ENCODE results near the gene GPR139.

DNA sequence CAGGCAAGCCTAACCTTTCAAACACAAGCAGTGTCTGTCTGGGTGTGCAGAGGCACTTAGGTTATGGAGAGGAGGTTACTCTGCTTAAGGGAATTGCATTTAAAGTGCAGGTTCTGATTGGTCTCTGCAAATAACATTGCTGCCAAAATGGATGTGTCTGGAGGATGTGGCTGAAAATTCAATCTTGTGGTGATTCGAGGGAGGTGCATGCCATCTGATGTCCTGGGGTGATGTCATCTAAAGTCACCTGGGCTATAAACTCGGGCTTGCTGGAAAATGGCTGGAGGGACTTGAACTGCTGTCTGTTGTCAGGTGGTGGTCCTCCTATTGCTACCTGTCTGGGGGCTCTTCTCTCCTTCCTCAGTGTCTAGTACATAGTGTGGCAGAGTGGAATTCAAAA is 28.3 kb upstream of the GPR139 start:
- no peak for TF ChIP-seq TAF1 (IDR thresholded peaks at IDR 0.05; ENCODE audit: borderline replicate concordance, low read depth, low read length)
- no peak for TF ChIP-seq YY1 (IDR thresholded peaks at IDR 0.05; ENCODE audit: low read depth, low read length)
- TF ChIP-seq, protein P1, sequence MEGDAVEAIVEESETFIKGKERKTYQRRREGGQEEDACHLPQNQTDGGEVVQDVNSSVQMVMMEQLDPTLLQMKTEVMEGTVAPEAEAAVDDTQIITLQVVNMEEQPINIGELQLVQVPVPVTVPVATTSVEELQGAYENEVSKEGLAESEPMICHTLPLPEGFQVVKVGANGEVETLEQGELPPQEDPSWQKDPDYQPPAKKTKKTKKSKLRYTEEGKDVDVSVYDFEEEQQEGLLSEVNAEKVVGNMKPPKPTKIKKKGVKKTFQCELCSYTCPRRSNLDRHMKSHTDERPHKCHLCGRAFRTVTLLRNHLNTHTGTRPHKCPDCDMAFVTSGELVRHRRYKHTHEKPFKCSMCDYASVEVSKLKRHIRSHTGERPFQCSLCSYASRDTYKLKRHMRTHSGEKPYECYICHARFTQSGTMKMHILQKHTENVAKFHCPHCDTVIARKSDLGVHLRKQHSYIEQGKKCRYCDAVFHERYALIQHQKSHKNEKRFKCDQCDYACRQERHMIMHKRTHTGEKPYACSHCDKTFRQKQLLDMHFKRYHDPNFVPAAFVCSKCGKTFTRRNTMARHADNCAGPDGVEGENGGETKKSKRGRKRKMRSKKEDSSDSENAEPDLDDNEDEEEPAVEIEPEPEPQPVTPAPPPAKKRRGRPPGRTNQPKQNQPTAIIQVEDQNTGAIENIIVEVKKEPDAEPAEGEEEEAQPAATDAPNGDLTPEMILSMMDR (IDR thresholded peaks at IDR 0.05 in 2 of 3, conservative IDR thresholded peaks at IDR 0.05 in 1 of 3; ENCODE audit: control insufficient read depth in 2 of 3, extremely low read depth in 1 of 3, insufficient read depth in 1 of 3, low read depth in 3 of 3, low read length in 3 of 3), result no peak
- no peak for TF ChIP-seq POLR2A (IDR thresholded peaks at IDR 0.05; ENCODE audit: low read depth, low read length)
- TF ChIP-seq PML (IDR thresholded peaks at IDR 0.05; ENCODE audit: low read length), result no peak

Data from GM12878 (cell line).